HG03432 (cell line): Measurements from ENCODE around the gene CFHR2.

Source experiments
- ATAC-seq: cut with Tn5 transposase; IDR thresholded peaks from one replicate; pipeline ENCODE4 v1.9.1; 2021; ENCODE audit warnings: mild to moderate bottlenecking, moderate library complexity; ENCODE audit not compliant: unreplicated experiment

The CFHR2 gene

GRCh38 chr1:196997423-196997822 is 53.9 kb downstream of the CFHR2 start:
- ATAC-seq: peak; percentile 75

- ATAC-seq: no peak
These were observed 58.3 kb downstream of the CFHR2 start for GRCh38 chr1:197001828-197002227.

- no peak for ATAC-seq
These were observed 59.6 kb downstream of the CFHR2 start for GRCh38 chr1:197003132-197003531.

DNA sequence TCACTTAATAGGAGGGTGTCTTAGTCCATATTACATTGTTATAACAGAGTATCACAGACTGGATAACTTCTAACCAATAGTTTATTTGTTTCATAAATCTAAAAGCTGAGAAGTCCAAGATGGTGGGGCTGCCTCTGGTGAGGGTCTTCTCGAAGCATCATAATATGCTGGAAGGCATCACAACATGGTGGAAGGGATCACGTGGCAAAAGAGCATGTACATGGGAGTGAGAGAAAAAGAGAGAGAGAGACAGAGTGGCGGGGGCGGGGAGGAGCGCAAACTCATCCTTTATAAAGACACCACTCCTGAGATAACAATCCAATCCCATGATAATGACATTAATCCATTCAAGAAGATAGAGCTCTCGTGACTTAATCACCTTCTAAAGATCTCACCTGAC is 65.3 kb downstream of the CFHR2 start:
- ATAC-seq: no peak
